CMK (cell line): ENCODE results near the gene SFTPB.

Source experiments
- DNase-seq: peaks from one replicate; pipeline ENCODE4 v3.0.0-alpha.2; 2010; ENCODE audit warnings: low read depth

Gene SFTPB

GRCh38 chr2:85702172-85702571 lies 34.2 kb upstream of the SFTPB start:
- no peak for DNase-seq

- no peak for DNase-seq
Measured at GRCh38 chr2:85699325-85699724, 31.3 kb upstream of the SFTPB start.

GRCh38 chr2:85698880-85699254 lies 30.9 kb upstream of the SFTPB start:
- DNase-seq = no peak

- no peak for DNase-seq
Measured at GRCh38 chr2:85698184-85698879, 30.3 kb upstream of the SFTPB start.

GRCh38 chr2:85697716-85698115 lies 29.7 kb upstream of the SFTPB start:
- no peak for DNase-seq

- no peak for DNase-seq
Measured at GRCh38 chr2:85697096-85697495, 29.1 kb upstream of the SFTPB start.

- DNase-seq = no peak
Measured at GRCh38 chr2:85695691-85696668, 28.0 kb upstream of the SFTPB start.

GRCh38 chr2:85695121-85695520 lies 27.1 kb upstream of the SFTPB start:
- DNase-seq = no peak

- no peak for DNase-seq
Measured at GRCh38 chr2:85694052-85695025, 26.3 kb upstream of the SFTPB start, which contains the start of gene GNLY. TSS of gene GNLY (plus strand) at chr2:85694358. CDS start at chr2:85694419, 61 bp downstream.

GRCh38 chr2:85692039-85692645 lies 24.1 kb upstream of the SFTPB start:
- DNase-seq = no peak

- DNase-seq = no peak
Measured at GRCh38 chr2:85690932-85691331, 22.9 kb upstream of the SFTPB start.

GRCh38 chr2:85684806-85685205 lies 16.8 kb upstream of the SFTPB start:
- no peak for DNase-seq

GRCh38 chr2:85684380-85684779 lies 16.4 kb upstream of the SFTPB start:
- no peak for DNase-seq

GRCh38 chr2:85682378-85682777 lies 14.4 kb upstream of the SFTPB start:
- no peak for DNase-seq

GRCh38 chr2:85681776-85682175 lies 13.8 kb upstream of the SFTPB start:
- DNase-seq = no peak

- DNase-seq = no peak
Measured at GRCh38 chr2:85681372-85681763, 13.4 kb upstream of the SFTPB start.

- DNase-seq = no peak
Measured at GRCh38 chr2:85680707-85681371, 12.8 kb upstream of the SFTPB start.

GRCh38 chr2:85678794-85679672 lies 11.0 kb upstream of the SFTPB start:
- DNase-seq = peak; percentile 47

GRCh38 chr2:85678377-85678776 lies 10.4 kb upstream of the SFTPB start:
- DNase-seq = peak; percentile 68
